ACHN (cell line): ENCODE results near the gene PDIA2.
"Not testable (repeated sequence)": the region's sequence is repeated elsewhere in the genome, so short reads cannot be mapped to it uniquely, and the experiment has no call there.

Source experiments
- DNase-seq: peaks from one replicate; pipeline ENCODE4 v3.0.0-alpha.2; 2015
- in situ Hi-C: cut with HindIII; loops from 2 replicates; pipeline ENCODE4 v1.10.0; 2017; ENCODE audit warnings: low sequenced_read_pairs, low pct_ligation_motif_present, low pct_unique_long_range_greater_than_20kb

The PDIA2 gene

DNA sequence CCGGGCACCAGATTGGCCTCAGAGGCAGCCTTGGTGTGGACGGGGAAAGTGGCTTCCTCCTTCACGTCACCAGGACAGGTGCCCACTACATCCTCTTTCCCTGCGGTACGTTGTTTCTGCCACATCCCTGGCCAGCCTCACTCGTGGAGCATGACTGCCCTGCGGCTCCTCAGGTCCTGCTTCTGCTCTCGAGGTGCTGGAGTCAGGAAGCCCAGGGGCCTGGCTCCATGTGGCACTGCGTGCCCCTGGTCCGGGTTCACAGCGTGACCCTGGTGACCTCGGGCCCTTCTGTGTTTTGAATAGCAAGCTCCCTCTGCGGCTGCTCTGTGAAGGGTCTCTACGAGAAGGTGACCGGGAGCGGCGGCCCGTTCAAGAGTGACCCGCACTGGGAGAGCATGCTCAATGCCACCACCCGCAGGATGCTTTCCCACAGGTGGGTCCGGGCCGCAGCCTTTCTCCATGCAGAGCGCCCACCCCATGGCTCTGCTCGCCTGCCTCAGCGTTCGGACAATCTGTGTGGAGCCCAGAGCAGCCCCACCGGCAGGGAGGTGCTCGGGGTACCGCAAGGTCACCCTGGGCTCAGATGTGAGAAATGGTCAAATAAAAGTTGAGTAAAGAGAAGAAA is 20.7 kb upstream of the PDIA2 start:
- in situ Hi-C loops: no loop called here

GRCh38 chr16:263182-263774 is 19.7 kb upstream of the PDIA2 start:
- in situ Hi-C loops: no loop called here
- DNase-seq: no peak

More for the DNA sequence above, 20.7 kb upstream of the PDIA2 start:
- no peak for DNase-seq

DNA sequence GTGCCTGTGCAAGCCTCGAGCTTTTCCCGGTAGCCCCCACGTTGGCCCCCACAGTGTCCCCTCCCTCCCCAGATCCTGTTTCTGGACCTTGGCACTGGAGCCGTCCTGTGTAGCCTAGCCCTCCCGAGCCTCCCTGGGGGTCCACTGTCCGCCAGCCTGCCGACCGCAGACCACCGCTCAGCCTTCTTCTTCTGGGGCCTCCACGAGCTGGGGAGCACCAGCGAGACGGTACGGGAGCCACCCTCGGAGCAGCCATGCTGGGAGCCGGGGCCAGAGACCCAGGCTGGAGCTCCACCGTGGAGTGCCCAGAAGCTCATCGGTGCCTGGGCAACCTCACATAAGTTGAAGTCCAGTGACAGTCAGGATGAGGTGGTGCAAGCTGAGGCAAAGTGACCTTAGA is 19.0 kb upstream of the PDIA2 start:
- in situ Hi-C loops: no loop called here
- no peak for DNase-seq

DNA sequence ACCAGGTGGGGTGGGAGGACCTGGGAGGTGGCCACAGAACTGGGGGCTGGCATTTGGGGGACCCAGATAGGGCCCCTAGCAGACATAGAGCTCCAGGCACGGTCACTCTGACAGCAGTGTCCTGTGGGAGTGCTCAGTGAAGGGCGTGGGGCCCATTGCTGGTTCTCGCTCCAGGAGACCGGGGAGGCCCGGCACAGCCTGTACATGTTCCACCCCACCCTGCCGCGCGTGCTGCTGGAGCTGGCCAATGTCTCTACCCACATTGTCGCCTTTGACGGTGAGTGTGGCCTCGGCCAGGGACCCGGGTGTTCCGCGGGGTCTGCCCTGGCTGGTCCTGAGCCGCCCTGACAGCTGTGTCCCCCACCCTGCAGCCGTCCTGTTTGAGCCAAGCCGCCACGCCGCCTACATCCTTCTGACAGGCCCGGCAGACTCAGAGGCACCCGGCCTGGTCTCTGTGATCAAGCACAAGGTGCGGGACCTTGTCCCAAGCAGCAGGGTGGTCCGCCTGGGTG is 18.5 kb upstream of the PDIA2 start:
- no peak for DNase-seq
- in situ Hi-C loops: no loop called here

- DNase-seq: no peak
- in situ Hi-C loops: no loop called here
Measured at GRCh38 chr16:265002-265529, 17.9 kb upstream of the PDIA2 start.

- in situ Hi-C loops: no loop called here
- no peak for DNase-seq
Measured at GRCh38 chr16:265711-266110, 17.3 kb upstream of the PDIA2 start.

GRCh38 chr16:266258-267164 is 16.5 kb upstream of the PDIA2 start:
- in situ Hi-C loops: no loop called here
- DNase-seq: no peak

DNA sequence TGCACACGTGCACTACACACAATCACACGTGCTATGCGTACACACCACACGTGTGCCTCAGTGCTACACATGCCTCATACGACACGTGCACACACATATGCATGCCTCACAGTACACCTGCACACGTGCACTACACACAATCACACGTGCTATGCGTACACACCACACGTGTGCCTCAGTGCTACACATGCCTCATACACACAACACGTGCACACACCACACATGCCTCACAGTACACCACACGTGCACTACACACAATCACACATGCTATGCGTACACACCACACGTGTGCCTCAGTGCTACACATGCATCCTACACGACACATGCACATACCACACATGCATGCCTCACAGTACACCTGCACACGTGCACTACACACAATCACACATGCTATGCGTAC is 15.4 kb upstream of the PDIA2 start:
- DNase-seq, in situ Hi-C loops: not testable (repeated sequence)

DNA sequence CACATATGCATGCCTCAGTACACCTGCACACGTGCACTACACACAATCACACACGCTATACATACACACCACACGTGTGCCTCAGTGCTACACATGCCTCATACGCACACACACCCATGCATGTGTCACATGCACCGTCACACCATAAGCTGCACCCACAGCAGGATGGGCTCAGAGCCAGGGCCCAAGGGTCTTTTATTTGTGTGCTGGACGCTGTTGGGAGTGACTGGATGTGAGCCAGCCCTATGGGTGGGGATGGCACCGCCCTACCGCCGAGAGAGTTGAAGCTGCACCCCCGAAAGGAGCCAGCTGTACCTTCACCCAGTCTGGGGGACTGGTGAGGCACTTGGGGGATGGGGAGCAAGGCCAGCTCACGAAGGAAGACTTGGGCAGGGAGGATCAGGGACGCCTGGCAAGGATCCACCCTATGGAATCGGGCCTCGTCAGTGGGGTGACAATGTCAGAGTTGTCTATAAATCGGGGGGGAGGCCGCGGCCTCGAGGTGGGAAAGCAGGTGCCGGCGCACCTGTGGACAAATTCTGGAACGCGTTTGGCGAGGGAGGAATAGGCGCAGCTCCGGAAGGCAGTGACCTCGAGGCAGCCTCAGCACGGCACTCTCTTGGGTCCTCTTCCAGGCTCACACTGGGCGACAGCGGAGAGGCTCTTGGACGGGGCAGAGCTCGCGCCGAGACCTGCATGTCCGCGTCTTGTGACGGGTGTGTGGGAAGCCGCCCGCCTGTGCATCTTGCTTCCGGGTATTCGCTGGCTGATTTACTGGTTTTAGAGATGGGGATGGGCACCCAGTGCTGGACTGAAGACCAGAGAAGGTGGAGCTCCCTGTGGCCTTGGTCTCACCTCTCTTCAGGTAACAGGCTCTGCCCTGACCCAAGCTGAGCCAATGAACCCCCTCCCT is 14.6 kb upstream of the PDIA2 start:
- in situ Hi-C loops: no loop called here
- no peak for DNase-seq

GRCh38 chr16:269061-269796 is 13.7 kb upstream of the PDIA2 start:
- no peak for DNase-seq
- in situ Hi-C loops: no loop called here

GRCh38 chr16:270381-271255 is 12.3 kb upstream of the PDIA2 start:
- in situ Hi-C loops: no loop called here
- DNase-seq: no peak

DNA sequence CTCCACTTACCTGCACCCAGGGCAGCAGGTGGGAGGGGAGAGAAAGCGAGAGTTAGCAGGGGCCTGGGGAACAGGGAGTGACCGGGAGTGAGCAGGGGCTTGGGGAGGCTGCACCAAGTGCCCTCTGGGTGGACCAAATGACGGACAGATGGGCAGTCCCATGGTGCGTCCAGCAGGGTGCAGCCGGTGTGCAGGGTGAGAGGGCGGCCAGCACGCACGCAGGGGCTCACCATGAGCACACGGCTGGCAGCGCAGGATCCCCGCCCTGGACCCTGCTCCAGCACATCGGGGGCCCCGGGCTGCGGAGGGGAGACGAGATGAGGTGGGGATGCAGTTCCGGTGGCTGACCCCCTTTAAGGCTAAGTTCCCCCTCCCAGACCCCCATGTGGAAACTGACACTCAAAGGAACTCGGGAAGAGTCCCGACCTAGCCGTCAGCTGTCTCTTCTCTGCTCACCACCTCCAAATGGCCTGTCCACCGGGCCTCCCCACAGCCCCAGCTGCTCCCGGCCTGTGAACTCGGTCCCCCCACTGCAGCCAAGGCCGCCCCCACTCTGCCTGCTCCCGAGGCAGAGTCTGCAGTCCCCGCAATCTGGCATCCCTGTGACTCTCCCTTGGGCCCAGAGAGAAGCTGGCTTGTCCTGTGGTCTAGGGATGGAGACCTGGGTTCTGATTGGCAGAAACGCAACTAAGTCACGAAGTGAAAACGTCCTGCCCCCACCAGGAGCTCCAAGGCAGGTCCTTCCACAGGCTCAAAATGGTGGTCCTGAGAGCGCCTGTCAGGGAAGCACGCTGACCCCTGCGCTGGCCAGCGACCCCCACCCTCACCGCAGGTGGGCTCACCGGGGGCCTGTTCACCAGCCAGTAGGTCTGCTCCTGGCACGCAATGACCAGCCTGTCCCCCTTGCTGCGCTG is 10.1 kb upstream of the PDIA2 start:
- no peak for DNase-seq
- in situ Hi-C loops: no loop called here

GRCh38 chr16:273547-274421 is 9.2 kb upstream of the PDIA2 start:
- in situ Hi-C loops: no loop called here
- DNase-seq: no peak

DNA sequence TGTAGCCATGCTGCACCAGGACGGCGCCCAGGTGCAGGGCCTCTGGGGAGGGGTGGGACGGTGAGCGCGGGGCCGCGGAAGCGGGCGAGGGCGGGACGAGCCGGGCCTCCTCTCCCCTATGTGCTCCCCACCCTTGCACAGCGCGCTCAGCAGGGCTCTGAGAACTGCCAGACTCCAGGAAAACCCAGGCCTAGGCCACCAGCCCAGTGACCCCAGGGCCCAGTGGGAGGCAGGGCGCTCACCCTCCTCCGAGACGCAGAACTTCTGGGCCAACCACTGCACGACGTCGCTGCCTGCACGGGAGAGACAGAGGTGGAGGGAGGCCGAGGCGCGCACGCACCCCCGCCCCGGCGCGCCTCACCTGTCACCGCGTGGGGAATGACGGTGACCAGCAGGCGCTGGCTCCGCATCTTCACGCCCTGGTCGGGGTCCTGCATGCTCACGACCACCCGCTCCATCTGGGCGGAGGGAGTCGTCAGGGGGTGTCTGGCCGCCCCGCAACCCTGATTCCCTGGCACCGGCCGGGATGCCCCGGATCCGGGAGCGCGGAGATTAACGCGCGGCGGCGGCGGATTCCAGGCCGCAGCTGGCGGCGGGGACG is 7.8 kb upstream of the PDIA2 start:
- DNase-seq: no peak
- in situ Hi-C loops: no loop called here

DNA sequence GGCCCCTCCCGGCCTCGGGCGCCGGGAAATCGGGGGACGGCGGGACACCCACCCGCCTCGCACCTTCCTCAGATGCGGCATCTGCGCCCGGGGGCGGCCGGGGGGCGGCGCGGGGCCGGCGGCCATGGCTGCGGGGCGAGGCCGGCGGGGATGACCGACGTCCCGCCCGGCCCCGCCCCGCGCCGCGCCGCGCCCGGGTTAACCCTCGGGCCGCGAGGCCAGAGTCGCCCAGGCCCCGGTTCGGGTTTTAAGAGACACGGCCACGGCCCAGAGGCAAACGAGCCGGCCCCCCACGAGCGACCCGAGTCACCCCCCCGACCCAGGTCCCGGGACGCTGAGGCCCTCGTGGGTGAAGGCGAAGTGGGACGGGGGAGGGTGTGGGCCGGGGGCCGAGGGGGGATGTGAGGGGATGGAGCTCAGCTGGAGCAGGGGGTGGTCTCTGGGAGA is 7.2 kb upstream of the PDIA2 start, which contains the start of gene RGS11:
Gene RGS11, minus strand, starts transcription at position 159 of the 447 bp plus-strand sequence. Its CDS starts 33 bp downstream, at position 126.
- in situ Hi-C loops: no loop called here
- no peak for DNase-seq
